Upper lobe of left lung (tissue), 6 donors: ENCODE data around the gene ACAP2. TPM values are rescaled to one million over a fixed set of nuclear protein-coding genes. Genes with fewer than 3 reads are reported as not detected.

ENCODE experiments used
- ATAC-seq, 2 donors: fragments of 200-7000 bp; cut with Tn5 transposase; one replicate each; pipeline ENCODE4 v1.9.1; 2022; ENCODE audit warnings: mild to moderate bottlenecking in 2 of 2, moderate library complexity in 2 of 2; ENCODE audit not compliant: low FRiP score in 2 of 2
- DNase-seq, 2 donors: peaks; one replicate each; pipeline ENCODE4 v3.0.0-alpha.2; 2019 to 2020
- H3K27ac ChIP-seq, 4 donors: fragments of 200-600 bp; sonication (generic); one replicate each; pipeline ENCODE4 v1.5.1; 2016 to 2019
- H3K27me3 ChIP-seq, 4 donors: fragments of 200-600 bp; sonication (generic); one replicate each; pipeline ENCODE4 v1.5.1; 2017 to 2019
- H3K36me3 ChIP-seq, 4 donors: fragments of 200-600 bp; sonication (generic); one replicate each; pipeline ENCODE4 v1.5.1; 2016 to 2019
- H3K4me1 ChIP-seq, 4 donors: fragments of 200-600 bp; sonication (generic); one replicate each; pipeline ENCODE4 v1.5.1; 2018 to 2019
- H3K4me3 ChIP-seq, 4 donors: fragments of 200-600 bp; sonication (generic); one replicate each; pipeline ENCODE4 v1.5.1; 2017 to 2019; ENCODE audit warnings: mild to moderate bottlenecking in 2 of 4, moderate library complexity in 1 of 4
- H3K9me3 ChIP-seq, 4 donors: fragments of 200-600 bp; sonication (generic); one replicate each; pipeline ENCODE4 v1.5.1; 2018 to 2019
- EP300 ChIP-seq, 4 donors: sonication (generic); formaldehyde crosslinking; IDR thresholded peaks; one replicate each; pipeline ENCODE4 v1.5.1; 2017; ENCODE audit warnings: antibody characterized with exemption in 4 of 4, control low read depth in 2 of 4
- POLR2A ChIP-seq, 4 donors: fragments of 450-650 bp; IDR thresholded peaks; one replicate each; pipeline ENCODE4 v1.5.1; 2016 to 2017; ENCODE audit warnings: antibody characterized with exemption in 4 of 4, mild to moderate bottlenecking in 2 of 4
- POLR2AphosphoS5 ChIP-seq, 2 donors: sonication (generic); formaldehyde crosslinking; IDR thresholded peaks; one replicate each; pipeline ENCODE4 v1.5.1; 2017; ENCODE audit warnings: antibody characterized with exemption in 2 of 2
- WGBS, 2 donors: methylation state at CpG; one replicate each; pipeline ENCODE4 v1.1.5; 2017 to 2018; 5-methylcytosine and 5-hydroxymethylcytosine counted together
- total RNA-seq, 6 donors: library from RNA; depleted of rRNA in 4 of 6; stranded (reverse); fragments of >200 nt in 4 of 6; gene quantifications; one replicate each; pipeline versions ENCODE4 v1.1.0 to v1.2.1, GENCODE V29; 2016 to 2021
- TF ChIP-seq, protein P1 (sequence below), 6 experiments: fragments of 450-650 bp in 4 of 6; fragments of 200-600 bp in 2 of 6; sonication (generic) in 2 of 6; IDR thresholded peaks; one replicate each; pipeline ENCODE4 v1.5.1; 2016 to 2019; ENCODE audit warnings: antibody characterized with exemption in 6 of 6
- donor health status: DM: no; HTN: no; CAD: no; lungs with moderate emphysema.
- donor health status: DM: no; HTN: yes; CAD: no; lungs with severe emphysema.

ACAP2 gene
- total RNA-seq, 6 donors from 2014 or later, result 30.6 to 75.2 (median 52.3) TPM

DNA sequence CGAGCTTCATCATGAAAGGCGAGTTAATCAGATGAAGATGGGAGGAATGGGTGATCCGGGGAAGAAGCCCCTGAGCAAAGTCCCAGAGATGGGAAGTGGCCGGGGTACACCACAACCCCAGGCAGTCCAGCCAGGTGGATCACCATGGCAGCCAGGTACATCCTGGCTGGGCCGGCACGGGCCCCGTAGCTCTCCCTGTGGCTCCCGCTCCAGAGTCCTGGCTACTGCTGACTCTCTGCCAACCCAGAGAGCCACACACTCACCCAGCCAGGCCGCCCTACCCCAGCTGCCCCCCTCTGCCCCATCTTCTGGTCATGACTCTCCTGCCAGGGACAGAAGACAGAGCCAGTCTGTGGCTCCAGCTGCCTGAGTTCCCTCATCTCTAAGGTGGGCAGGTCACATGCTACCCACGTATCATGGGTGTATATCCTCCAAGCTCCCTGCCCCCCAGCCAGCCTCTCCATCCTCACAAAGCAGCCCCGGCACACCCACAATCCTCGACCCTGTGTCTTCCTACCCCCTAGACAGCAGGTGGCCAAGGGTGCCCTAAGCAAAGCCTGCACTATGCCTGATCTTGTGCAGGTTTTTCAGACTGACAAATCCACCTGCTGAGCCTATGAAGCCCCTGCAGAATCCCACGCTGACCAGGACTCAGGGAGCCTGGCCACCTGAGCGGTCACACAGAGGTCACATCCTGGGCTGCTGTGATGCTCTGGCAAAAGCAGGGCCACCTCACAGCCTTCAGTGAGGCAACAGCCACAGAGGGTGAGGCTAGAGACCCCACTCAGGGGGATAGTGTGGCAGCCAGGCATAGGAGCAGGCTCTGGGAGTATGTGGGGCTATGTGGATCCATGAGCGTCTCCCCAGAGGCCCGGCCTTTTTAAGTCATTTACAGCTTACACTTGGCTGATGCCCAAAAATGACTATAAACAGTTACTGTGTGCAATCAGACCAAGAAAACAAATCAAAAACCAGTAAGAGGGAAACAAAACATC lies 185.1 kb downstream of the ACAP2 start:
- Histone ChIP-seq H3K27me3 (no peaks in the 10 kb centered on the region), H3K4me3 (no peak overlapping the region), H3K9me3 (no peaks in the 10 kb centered on the region), H3K27ac (peak overlapping the region in 3 of 4 donors; percentile 93 to 96 (median 96)), H3K4me1 (peaks cover 24 to 31% (median 28%) of the 10 kb centered on the region in 4 donors), H3K36me3 (no peaks in the 10 kb centered on the region)
- ATAC-seq, result no peak
- DNase-seq, result peak in 1 of 2 donors; percentile 75
- 84 to 85% methylated on average over 14 to 16 of the region's 16 CpGs for WGBS, 2 donors
- no peak for TF ChIP-seq POLR2A (IDR thresholded peaks at IDR 0.05)
- TF ChIP-seq, protein P1, sequence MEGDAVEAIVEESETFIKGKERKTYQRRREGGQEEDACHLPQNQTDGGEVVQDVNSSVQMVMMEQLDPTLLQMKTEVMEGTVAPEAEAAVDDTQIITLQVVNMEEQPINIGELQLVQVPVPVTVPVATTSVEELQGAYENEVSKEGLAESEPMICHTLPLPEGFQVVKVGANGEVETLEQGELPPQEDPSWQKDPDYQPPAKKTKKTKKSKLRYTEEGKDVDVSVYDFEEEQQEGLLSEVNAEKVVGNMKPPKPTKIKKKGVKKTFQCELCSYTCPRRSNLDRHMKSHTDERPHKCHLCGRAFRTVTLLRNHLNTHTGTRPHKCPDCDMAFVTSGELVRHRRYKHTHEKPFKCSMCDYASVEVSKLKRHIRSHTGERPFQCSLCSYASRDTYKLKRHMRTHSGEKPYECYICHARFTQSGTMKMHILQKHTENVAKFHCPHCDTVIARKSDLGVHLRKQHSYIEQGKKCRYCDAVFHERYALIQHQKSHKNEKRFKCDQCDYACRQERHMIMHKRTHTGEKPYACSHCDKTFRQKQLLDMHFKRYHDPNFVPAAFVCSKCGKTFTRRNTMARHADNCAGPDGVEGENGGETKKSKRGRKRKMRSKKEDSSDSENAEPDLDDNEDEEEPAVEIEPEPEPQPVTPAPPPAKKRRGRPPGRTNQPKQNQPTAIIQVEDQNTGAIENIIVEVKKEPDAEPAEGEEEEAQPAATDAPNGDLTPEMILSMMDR (IDR thresholded peaks at IDR 0.05), result no peak
- no peak for TF ChIP-seq EP300 (IDR thresholded peaks at IDR 0.05)
- no peak for TF ChIP-seq POLR2AphosphoS5 (IDR thresholded peaks at IDR 0.05)

DNA sequence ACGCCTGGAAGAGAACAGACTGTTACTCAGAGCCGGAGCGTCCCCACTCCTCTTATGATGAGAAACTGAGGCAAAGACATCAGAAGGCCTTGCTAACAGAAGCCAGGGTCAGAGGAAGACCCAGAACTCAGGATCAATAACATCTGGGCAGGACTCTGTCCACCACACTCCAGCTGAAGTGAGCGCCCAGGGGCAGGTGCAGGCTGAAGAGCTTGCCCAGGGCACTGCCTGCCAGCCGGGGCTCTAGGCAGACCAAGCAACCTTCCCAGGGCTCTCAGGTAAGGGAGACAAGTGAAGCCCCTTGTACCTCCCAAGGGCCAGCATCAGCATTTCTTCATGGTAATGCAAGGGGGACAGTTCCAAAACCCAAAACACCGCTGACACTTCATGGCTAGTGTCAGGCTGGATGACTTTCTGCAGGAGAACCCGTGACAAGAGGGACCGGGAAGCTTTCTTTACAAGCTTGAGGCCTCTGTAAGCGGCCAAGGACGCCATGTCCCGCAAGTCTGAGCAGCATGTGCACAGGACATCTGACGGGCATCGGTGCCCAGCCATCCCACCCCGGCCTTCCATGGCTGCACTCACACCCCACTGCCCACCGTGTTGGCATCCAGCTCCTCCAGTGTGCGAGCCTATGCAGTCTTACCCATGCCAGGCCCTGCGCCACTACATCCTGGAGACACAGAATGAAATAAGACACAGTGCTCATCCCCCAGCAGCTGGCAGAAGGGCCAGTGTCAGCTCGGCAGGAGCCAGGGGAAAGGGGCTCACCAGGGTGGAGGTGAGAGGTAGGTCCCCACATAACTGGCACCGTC lies 186.0 kb downstream of the ACAP2 start:
- ATAC-seq (no peak), DNase-seq (peak in 1 of 2 donors; percentile 68)
- Histone ChIP-seq H3K36me3 (no peaks in the 10 kb centered on the region), H3K9me3 (no peaks in the 10 kb centered on the region), H3K27ac (no peak overlapping the region), H3K27me3 (no peaks in the 10 kb centered on the region), H3K4me1 (peaks cover 24 to 31% (median 28%) of the 10 kb centered on the region in 4 donors), H3K4me3 (no peak overlapping the region)
- 96 to 97% methylated on average over 6 to 16 of the region's 19 CpGs for WGBS, 2 donors
- TF ChIP-seq POLR2A (IDR thresholded peaks at IDR 0.05), result no peak
- TF ChIP-seq POLR2AphosphoS5 (IDR thresholded peaks at IDR 0.05), result no peak
- TF ChIP-seq EP300 (IDR thresholded peaks at IDR 0.05), result no peak

GRCh38 chr3:195255571-195256501 lies 187.0 kb downstream of the ACAP2 start:
- H3K36me3 ChIP-seq, result no peaks in the 10 kb centered on the region
- H3K27me3 ChIP-seq, result no peaks in the 10 kb centered on the region
- ATAC-seq (no peak), DNase-seq (peak in 1 of 2 donors; percentile 59)
- WGBS, 2 donors, result 82 to 93% methylated on average over 7 to 21 of the region's 22 CpGs
- no peaks in the 10 kb centered on the region for H3K9me3 ChIP-seq
- H3K4me3 ChIP-seq, result no peak overlapping the region
- no peak overlapping the region for H3K27ac ChIP-seq
- peaks cover 22 to 27% (median 24%) of the 10 kb centered on the region in 4 donors for H3K4me1 ChIP-seq
- no peak for TF ChIP-seq POLR2A (IDR thresholded peaks at IDR 0.05)
- TF ChIP-seq POLR2AphosphoS5 (IDR thresholded peaks at IDR 0.05), result no peak
- TF ChIP-seq, protein P1 (IDR thresholded peaks at IDR 0.05), result no peak
- TF ChIP-seq EP300 (IDR thresholded peaks at IDR 0.05), result no peak

DNA sequence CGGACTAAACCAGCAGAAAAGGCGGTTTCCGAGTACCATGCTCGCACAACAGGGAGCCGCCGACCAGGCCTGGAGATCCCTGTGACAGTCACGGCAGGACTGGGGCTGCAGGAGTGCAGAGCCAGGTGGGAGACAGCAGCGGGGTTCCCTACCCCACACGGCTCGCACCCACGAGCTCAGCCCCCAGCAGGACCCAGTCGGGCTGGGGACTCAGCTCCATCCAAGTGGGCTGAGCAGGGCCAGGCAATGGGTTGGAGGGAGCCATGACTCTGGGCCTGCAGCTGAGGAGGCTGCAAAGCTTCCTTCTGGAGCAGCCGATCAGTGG lies 187.7 kb downstream of the ACAP2 start:
- 93 to 96% methylated on average over 12 to 13 of the region's 13 CpGs for WGBS, 2 donors
- Histone ChIP-seq H3K4me3 (no peak overlapping the region), H3K27me3 (no peaks in the 10 kb centered on the region), H3K9me3 (no peaks in the 10 kb centered on the region), H3K4me1 (peaks cover 16 to 20% (median 17%) of the 10 kb centered on the region in 4 donors), H3K36me3 (no peaks in the 10 kb centered on the region), H3K27ac (no peak overlapping the region)
- no peak for ATAC-seq
- TF ChIP-seq POLR2A (IDR thresholded peaks at IDR 0.05), result no peak
- no peak for TF ChIP-seq EP300 (IDR thresholded peaks at IDR 0.05)
- TF ChIP-seq, protein P1 (IDR thresholded peaks at IDR 0.05), result no peak
- TF ChIP-seq POLR2AphosphoS5 (IDR thresholded peaks at IDR 0.05), result no peak
- peak in 1 of 2 donors; percentile 39 for DNase-seq
